22Rv1 (cell line): ENCODE results near the gene NR1I2.

ENCODE experiments used
- H3K27ac ChIP-seq: fragments of 450-650 bp; 2 replicates; pipeline ENCODE4 v1.5.1; 2017
- CTCF ChIP-seq: fragments of 450-650 bp; IDR thresholded peaks from 2 replicates; pipeline ENCODE4 v1.5.1; 2017; ENCODE audit warnings: mild to moderate bottlenecking
- ZFX ChIP-seq: fragments of 450-650 bp; IDR thresholded peaks from 2 replicates; pipeline ENCODE4 v1.6.1; 2017; ENCODE audit warnings: antibody characterized with exemption, borderline replicate concordance

Gene NR1I2

GRCh38 chr3:119790369-119790768, 8.5 kb downstream of the NR1I2 start:
- H3K27ac ChIP-seq, result no peak overlapping the region
- TF ChIP-seq ZFX (no peak), CTCF (no peak)

GRCh38 chr3:119792270-119792669, 10.4 kb downstream of the NR1I2 start:
- TF ChIP-seq CTCF (no peak), ZFX (no peak)

GRCh38 chr3:119794401-119794800, 12.5 kb downstream of the NR1I2 start:
- no peak overlapping the region for H3K27ac ChIP-seq
- TF ChIP-seq ZFX, result no peak
- TF ChIP-seq CTCF, result no peak

More at GRCh38 chr3:119792270-119792669, 10.4 kb downstream of the NR1I2 start:
- no peak overlapping the region for H3K27ac ChIP-seq

GRCh38 chr3:119794971-119795612, 13.2 kb downstream of the NR1I2 start:
- TF ChIP-seq CTCF (no peak), ZFX (no peak)
- peak overlapping the region; percentile 60 for H3K27ac ChIP-seq

- TF ChIP-seq ZFX (no peak), CTCF (no peak)
- H3K27ac ChIP-seq, result peak overlapping the region; percentile 60
Observed at GRCh38 chr3:119795849-119796248, 13.9 kb downstream of the NR1I2 start.

- H3K27ac ChIP-seq, result peak overlapping the region; percentile 60
- TF ChIP-seq ZFX, result no peak
- no peak for TF ChIP-seq CTCF
Observed at GRCh38 chr3:119796368-119796767, 14.5 kb downstream of the NR1I2 start.

- H3K27ac ChIP-seq, result peak overlapping the region; percentile 60; the same call in 1 of the 2 replicates
- TF ChIP-seq CTCF (no peak), ZFX (no peak)
Observed at GRCh38 chr3:119796785-119797184, 14.9 kb downstream of the NR1I2 start.
